Mucosa of rectum (tissue), 2 donors: ENCODE results near the gene PHOSPHO2.
"Not testable (repeated sequence)": the region's sequence is repeated elsewhere in the genome, so short reads cannot be mapped to it uniquely, and the experiment has no call there.

ENCODE experiments used
- H3K27ac ChIP-seq, 2 donors: one replicate each; pipeline ENCODE4 v1.7.0; 2013; ENCODE audit warnings: inconsistent platforms in 2 of 2, low read depth in 2 of 2, low read length in 2 of 2
- H3K27me3 ChIP-seq, 2 donors: one replicate each; pipeline ENCODE4 v1.7.0; 2013; ENCODE audit warnings: low read length in 2 of 2; ENCODE audit not compliant: control insufficient read depth in 2 of 2, insufficient read depth in 2 of 2
- H3K36me3 ChIP-seq, 2 donors: one replicate each; pipeline ENCODE4 v1.7.0; 2013; ENCODE audit warnings: low read length in 2 of 2; ENCODE audit not compliant: control insufficient read depth in 2 of 2, insufficient read depth in 2 of 2
- H3K4me1 ChIP-seq, 2 donors: one replicate each; pipeline ENCODE4 v1.7.0; 2013; ENCODE audit warnings: low read length in 2 of 2, mild to moderate bottlenecking in 1 of 2; ENCODE audit not compliant: control insufficient read depth in 2 of 2, insufficient read depth in 2 of 2
- H3K4me3 ChIP-seq, 2 donors: one replicate each; pipeline ENCODE4 v1.7.0; 2013; ENCODE audit warnings: low read length in 2 of 2
- H3K9ac ChIP-seq, 2 donors: one replicate each; pipeline ENCODE4 v1.7.0; 2013; ENCODE audit warnings: low read length in 2 of 2, low read depth in 1 of 2, mild to moderate bottlenecking in 1 of 2
- H3K9me3 ChIP-seq, 2 donors: one replicate each; pipeline ENCODE4 v1.7.0; 2013; ENCODE audit warnings: low read length in 2 of 2; ENCODE audit not compliant: control insufficient read depth in 2 of 2
- donor health status: healthy.
- donor health status: Normal muscosa, but diverticular disease.

The PHOSPHO2 gene

DNA sequence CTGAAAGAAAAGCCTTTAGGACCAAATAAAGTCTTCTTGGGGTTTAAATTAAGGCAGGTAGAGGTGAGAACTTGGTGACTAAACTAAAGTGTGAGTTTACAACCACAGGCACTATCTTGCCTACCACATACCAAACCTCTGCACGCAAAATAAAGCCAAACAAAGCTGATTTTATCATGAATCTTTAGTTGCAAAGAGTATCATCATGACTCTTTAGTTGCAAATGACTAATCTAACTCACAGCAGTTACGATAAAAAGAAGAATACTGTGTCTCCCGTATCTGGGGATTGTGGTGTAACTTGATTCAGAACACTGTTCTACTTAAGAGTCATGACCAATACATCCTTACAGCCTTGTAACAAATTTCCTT lies 11.2 kb upstream of the PHOSPHO2 start:
- H3K4me1 ChIP-seq: no peaks in the 10 kb centered on the region
- no peaks in the 10 kb centered on the region for H3K27me3 ChIP-seq
- H3K9ac ChIP-seq: no peak overlapping the region
- H3K36me3 ChIP-seq: no peaks in the 10 kb centered on the region
- no peaks in the 10 kb centered on the region for H3K9me3 ChIP-seq
- no peak overlapping the region for H3K4me3 ChIP-seq
- H3K27ac ChIP-seq: no peak overlapping the region

DNA sequence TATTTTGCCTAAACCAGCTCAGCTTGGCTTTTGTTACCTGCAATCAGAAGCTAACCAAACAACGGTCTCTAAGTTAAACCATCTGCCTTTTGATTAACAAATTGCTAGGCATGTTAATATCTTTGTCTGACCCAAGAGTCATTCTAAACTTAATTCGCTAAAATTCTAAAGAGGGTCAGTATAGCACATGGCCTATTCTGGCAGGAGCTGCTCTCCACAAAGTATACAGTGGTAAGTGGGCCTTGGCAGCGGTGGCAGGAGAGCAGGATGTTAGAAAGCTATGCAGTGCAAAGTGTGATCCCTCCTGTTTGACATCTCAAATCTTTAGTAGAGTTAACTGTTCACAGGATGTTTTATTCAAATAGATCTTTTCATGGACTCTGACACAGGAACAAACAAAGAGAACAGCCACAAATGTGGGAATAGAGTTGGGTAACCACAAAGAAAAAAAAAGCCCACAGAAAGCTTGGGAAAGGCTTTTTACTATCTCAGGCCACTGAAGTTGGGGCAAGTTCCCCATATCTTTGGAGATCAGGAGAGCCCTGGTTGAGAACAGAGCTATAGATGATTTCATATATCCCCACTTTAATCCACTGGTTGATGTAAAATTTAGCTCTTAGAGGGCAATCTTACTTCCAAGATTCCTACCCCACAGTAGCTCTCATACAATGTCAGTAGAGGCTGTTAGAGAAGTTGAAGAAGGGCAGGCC lies 10.7 kb upstream of the PHOSPHO2 start:
- Histone ChIP-seq H3K27me3 (no peaks in the 10 kb centered on the region), H3K4me1 (no peaks in the 10 kb centered on the region), H3K4me3 (no peak overlapping the region), H3K36me3 (no peaks in the 10 kb centered on the region), H3K9me3 (no peaks in the 10 kb centered on the region), H3K9ac (no peak overlapping the region), H3K27ac (no peak overlapping the region)

DNA sequence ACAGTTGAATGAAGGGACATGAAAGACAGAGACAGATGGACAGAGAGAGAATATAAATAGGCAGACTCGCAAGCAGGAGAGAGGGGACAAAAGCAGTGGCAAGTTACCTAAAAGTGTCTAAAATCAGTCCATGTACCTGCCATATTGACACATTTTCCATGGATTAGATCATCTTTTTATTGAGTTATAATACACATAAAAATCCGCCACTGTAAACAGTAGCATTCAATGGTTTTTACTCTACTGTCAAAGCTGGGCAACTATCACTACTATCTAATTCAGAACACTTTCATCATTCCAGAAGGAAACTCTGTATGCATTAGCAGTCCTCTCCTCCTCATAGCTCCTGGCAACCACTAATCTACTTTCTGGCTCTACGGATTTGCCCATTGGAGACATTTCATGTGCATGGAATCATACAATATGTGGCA lies 10.1 kb upstream of the PHOSPHO2 start:
- Histone ChIP-seq H3K4me1 (no peaks in the 10 kb centered on the region), H3K9me3 (no peaks in the 10 kb centered on the region), H3K36me3 (no peaks in the 10 kb centered on the region), H3K9ac (no peak overlapping the region), H3K27me3 (no peaks in the 10 kb centered on the region), H3K4me3 (no peak overlapping the region), H3K27ac (no peak overlapping the region)

DNA sequence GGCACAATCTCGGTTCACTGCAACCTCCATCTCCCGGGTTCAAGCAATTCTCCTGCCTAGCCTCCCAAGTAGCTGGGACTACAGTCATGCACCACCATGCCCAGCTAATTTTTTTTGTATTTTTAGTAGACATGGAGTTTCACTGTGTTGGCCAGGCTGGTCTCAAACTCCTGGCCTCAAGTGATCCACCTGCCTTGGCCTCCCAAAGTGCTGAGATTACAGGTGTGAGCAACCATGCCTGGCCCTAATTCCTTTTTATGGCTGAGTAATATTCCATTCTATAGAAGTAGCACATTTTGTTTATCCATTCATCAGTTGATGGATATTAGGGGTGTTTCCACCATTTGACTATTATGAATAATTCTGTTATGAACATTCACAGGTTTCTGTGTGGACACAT lies 9.6 kb upstream of the PHOSPHO2 start:
- not testable (repeated sequence) for H3K4me3 ChIP-seq, H3K4me1 ChIP-seq, H3K27ac ChIP-seq, H3K36me3 ChIP-seq, H3K27me3 ChIP-seq, H3K9me3 ChIP-seq, H3K9ac ChIP-seq

DNA sequence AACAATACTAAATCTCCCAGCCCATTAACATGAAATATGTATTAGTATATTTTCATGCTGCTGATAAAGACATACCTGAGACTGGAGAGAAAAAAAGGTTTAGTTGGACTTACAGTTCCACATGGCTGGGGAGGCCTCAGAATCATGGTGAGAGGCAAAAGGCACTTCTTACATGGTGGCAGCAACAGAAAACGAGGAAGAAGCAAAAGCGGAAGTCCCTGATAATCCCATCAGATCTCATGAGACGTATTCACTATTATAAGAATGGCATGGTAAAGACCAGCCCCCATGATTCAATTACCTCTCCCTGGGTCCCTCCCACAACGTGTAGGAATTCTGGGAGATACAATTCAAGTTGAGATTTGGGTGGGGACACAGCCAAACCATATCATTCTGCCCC lies 7.4 kb upstream of the PHOSPHO2 start:
- H3K9me3 ChIP-seq, H3K4me3 ChIP-seq: not testable (repeated sequence)

DNA sequence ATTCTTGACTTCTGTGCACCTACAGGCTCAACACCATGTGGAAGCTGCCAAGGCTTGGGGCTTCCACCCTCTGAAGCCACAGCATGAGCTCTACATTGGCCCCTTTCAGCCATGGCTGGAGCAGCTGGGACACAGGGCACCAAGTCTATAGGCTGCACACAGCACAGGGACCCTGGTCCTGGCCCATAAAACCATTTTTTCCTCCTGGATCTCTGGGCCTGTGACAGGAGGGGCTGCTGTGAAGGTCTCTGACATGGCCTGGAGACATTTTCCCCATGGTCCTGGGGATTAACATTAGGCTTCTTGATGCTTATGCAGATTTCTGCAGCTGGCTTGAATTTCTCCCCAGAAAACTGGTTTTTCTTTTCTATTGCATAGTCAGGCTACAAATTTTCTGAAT lies 6.3 kb upstream of the PHOSPHO2 start:
- not testable (repeated sequence) for H3K9me3 ChIP-seq, H3K9ac ChIP-seq, H3K4me1 ChIP-seq, H3K36me3 ChIP-seq, H3K27ac ChIP-seq, H3K4me3 ChIP-seq, H3K27me3 ChIP-seq

More for the DNA sequence above, 7.4 kb upstream of the PHOSPHO2 start:
- not testable (repeated sequence) for H3K36me3 ChIP-seq, H3K27me3 ChIP-seq, H3K27ac ChIP-seq, H3K9ac ChIP-seq, H3K4me1 ChIP-seq

DNA sequence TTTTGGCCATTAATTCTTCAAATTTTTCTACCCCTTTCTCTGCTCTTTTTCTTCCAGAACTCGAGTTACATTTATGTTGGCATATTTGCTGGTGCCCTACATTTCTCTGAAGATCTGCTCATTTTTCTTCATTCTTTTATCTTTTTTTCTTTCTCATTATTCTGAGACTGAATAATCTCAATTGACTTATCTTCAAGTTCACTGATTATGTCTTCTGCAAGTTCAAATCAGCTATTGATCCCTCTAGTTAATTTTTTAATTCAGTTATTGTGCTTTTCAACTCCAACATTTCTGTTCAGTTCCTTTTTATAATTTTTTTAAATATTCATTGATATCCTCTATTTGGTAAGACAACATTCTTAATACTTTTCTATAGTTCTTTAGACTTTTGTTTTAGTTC lies 3.3 kb upstream of the PHOSPHO2 start:
- Histone ChIP-seq H3K9ac (no peak overlapping the region), H3K27me3 (no peaks in the 10 kb centered on the region), H3K9me3 (no peaks in the 10 kb centered on the region), H3K4me1 (peaks cover 7 to 12% of the 10 kb centered on the region in 2 donors), H3K27ac (no peak overlapping the region), H3K36me3 (no peaks in the 10 kb centered on the region), H3K4me3 (no peak overlapping the region)

DNA sequence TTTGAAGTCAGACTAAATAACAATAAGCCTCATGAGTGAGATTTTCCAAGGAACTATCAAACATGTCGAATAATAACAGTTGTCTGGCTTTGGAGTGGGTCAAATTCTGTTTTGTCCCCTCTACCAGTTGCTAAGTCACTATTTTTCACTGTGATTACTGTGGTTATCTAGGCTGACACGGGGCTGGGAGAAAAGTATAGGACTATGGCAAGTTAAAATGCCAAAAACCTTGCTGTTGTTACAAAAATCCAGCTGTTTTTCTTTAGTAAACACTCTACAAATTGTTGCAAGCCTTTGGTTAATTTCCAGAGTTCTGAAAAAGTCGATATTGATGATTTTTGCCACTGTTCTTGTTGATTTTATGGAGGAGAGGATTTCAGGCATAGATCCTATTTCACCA lies 1.6 kb upstream of the PHOSPHO2 start:
- no peak overlapping the region for H3K4me3 ChIP-seq
- H3K27ac ChIP-seq: no peak overlapping the region
- peaks cover 7 to 12% of the 10 kb centered on the region in 2 donors for H3K4me1 ChIP-seq
- H3K9me3 ChIP-seq: no peaks in the 10 kb centered on the region
- no peaks in the 10 kb centered on the region for H3K27me3 ChIP-seq
- H3K36me3 ChIP-seq: no peaks in the 10 kb centered on the region
- no peak overlapping the region for H3K9ac ChIP-seq

DNA sequence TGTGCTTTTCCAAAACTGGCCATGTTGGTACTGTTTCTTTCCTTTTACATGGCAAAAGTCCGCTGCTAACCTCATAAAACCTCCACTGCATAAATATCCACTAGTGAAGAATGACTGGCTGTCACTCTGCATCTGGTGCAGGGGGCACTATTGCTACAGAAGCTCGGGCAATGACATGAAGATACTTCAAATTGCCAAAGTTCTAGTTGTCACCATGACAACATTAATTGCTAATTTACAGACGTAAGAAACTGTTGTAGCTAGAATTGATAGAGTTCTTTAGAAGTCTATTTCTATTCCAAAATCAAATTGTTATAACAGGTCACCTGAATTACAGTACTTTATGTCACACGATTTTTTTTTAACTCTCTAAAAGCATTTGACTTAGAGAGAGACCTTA lies 909 bp upstream of the PHOSPHO2 start:
- Histone ChIP-seq H3K4me3 (no peak overlapping the region), H3K4me1 (peaks cover 7 to 12% of the 10 kb centered on the region in 2 donors), H3K9ac (no peak overlapping the region), H3K27ac (no peak overlapping the region), H3K36me3 (peaks cover 0 to 3% of the 10 kb centered on the region in 2 donors), H3K27me3 (no peaks in the 10 kb centered on the region), H3K9me3 (no peaks in the 10 kb centered on the region)

DNA sequence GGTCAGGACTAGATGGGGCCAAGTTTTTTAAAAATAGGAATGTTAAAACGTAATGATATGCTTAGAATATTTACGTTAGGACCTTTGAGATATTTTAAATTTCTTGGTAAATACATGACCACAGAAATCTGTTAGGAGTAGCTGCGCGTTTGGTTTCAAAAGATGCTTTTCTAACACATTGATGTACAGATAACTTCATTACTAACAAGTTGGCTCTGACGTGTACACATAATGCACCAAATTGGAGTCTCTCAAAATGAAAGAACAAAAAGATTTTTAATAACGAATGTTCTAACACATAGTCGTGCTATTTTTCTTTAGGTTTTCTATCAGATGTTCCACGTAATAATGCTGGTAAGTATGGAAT lies 608 bp downstream of the PHOSPHO2 start:
- Histone ChIP-seq H3K4me3 (peak overlapping the region; percentile 87 to 90), H3K27ac (peak overlapping the region; percentile 91 to 93), H3K9me3 (no peaks in the 10 kb centered on the region), H3K27me3 (no peaks in the 10 kb centered on the region), H3K36me3 (peaks cover 2 to 6% of the 10 kb centered on the region in 2 donors), H3K4me1 (peaks cover 7 to 12% of the 10 kb centered on the region in 2 donors), H3K9ac (peak overlapping the region; percentile 90 to 92)

DNA sequence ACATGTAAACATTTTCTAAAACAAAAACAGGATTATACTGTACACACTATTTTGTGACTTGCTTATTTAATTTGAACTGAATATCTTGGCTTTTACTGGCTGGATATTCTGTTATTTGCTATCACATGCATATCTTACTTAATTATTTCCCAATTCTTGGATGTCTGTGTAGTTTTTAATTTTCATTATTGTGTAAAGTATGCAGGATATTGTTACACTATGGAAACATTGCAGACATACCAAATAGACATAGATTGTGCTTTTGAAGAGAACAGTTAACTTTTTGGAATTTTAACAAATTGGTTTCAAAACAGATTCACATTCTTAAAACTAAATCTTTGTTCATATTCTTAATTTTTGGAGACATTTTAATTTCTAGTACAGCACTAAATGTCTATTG lies 2.1 kb downstream of the PHOSPHO2 start:
- peaks cover 2 to 10% of the 10 kb centered on the region in 2 donors for H3K36me3 ChIP-seq
- no peaks in the 10 kb centered on the region for H3K9me3 ChIP-seq
- H3K4me3 ChIP-seq: no peak overlapping the region
- H3K27me3 ChIP-seq: no peaks in the 10 kb centered on the region
- no peak overlapping the region for H3K9ac ChIP-seq
- H3K4me1 ChIP-seq: peaks cover 7 to 12% of the 10 kb centered on the region in 2 donors
- no peak overlapping the region for H3K27ac ChIP-seq
